HUDEP-2 (cell line): ENCODE data around the gene DUOXA1.

Source experiments
- DNase-seq, 76 experiments: peaks; one replicate each; lab custom pipeline; 2025; ENCODE audit not compliant: unreplicated experiment in 76 of 76; lab: John Stamatoyannopoulos, UW

The DUOXA1 gene

GRCh38 chr15:45129651-45130129 lies at the start of gene DUOXA1, which contains the start of gene DUOX1:
Gene DUOXA1 (minus strand): TSS chr15:45129879. CDS start chr15:45123014, 6,865 bp downstream.
Gene DUOX1 (plus strand): TSS chr15:45129994. CDS start chr15:45131967, 1,973 bp downstream.
- peak in 1 of 76 experiments; percentile 5 for DNase-seq

GRCh38 chr15:45177285-45177684 lies 47.6 kb upstream of the DUOXA1 start:
- DNase-seq, result no peak

GRCh38 chr15:45174577-45174976 lies 44.9 kb upstream of the DUOXA1 start:
- no peak for DNase-seq

- no peak for DNase-seq
These were observed 44.4 kb upstream of the DUOXA1 start for GRCh38 chr15:45174069-45174468.

GRCh38 chr15:45171912-45172311 lies 42.2 kb upstream of the DUOXA1 start:
- no peak for DNase-seq

- DNase-seq, result peak in 1 of 76 experiments; percentile 40
These were observed 40.2 kb upstream of the DUOXA1 start for GRCh38 chr15:45169608-45170480.

- DNase-seq, result peak in 62 of 76 experiments; percentile 5 to 72 (median 38)
These were observed 39.3 kb upstream of the DUOXA1 start for GRCh38 chr15:45168751-45169551.

- peak in 1 of 76 experiments; percentile 22 for DNase-seq
These were observed 38.6 kb upstream of the DUOXA1 start for GRCh38 chr15:45168286-45168685.

- no peak for DNase-seq
These were observed 38.0 kb upstream of the DUOXA1 start for GRCh38 chr15:45167631-45168205.

GRCh38 chr15:45166834-45167630 lies 37.4 kb upstream of the DUOXA1 start:
- peak in 74 of 76 experiments; percentile 7 to 88 (median 70) for DNase-seq

GRCh38 chr15:45165536-45165935 lies 35.9 kb upstream of the DUOXA1 start:
- DNase-seq, result no peak

- no peak for DNase-seq
These were observed 35.2 kb upstream of the DUOXA1 start for GRCh38 chr15:45164914-45165313.

GRCh38 chr15:45163508-45163856 lies 33.8 kb upstream of the DUOXA1 start:
- DNase-seq, result no peak

- peak in 68 of 76 experiments; percentile 2 to 83 (median 58) for DNase-seq
These were observed 33.3 kb upstream of the DUOXA1 start for GRCh38 chr15:45162771-45163507.

GRCh38 chr15:45161666-45162065 lies 32.0 kb upstream of the DUOXA1 start:
- no peak for DNase-seq

GRCh38 chr15:45157974-45158373 lies 28.3 kb upstream of the DUOXA1 start:
- DNase-seq, result no peak

- no peak for DNase-seq
These were observed 27.2 kb upstream of the DUOXA1 start for GRCh38 chr15:45156744-45157455.

- DNase-seq, result no peak
These were observed 26.1 kb upstream of the DUOXA1 start for GRCh38 chr15:45155739-45156138.
